HG03064 (cell line): ENCODE data around the gene EPHA5.
"Not testable (repeated sequence)": the region's sequence is repeated elsewhere in the genome, so short reads cannot be mapped to it uniquely, and the experiment has no call there.

ENCODE experiments used
- ATAC-seq: cut with Tn5 transposase; IDR thresholded peaks from one replicate; pipeline ENCODE4 v1.9.1; 2021; ENCODE audit warnings: low read depth; ENCODE audit not compliant: unreplicated experiment

Gene EPHA5

GRCh38 chr4:65386927-65387326, 283.4 kb downstream of the EPHA5 start:
- no peak for ATAC-seq

GRCh38 chr4:65383589-65384305, 286.5 kb downstream of the EPHA5 start:
- ATAC-seq, result no peak

- no peak for ATAC-seq
Observed at GRCh38 chr4:65381648-65382047, 288.6 kb downstream of the EPHA5 start.

- no peak for ATAC-seq
Observed at GRCh38 chr4:65370709-65371108, 299.6 kb downstream of the EPHA5 start.

- no peak for ATAC-seq
Observed at GRCh38 chr4:65367306-65367705, 303.0 kb downstream of the EPHA5 start.

- ATAC-seq, result no peak
Observed at GRCh38 chr4:65358914-65359313, 311.4 kb downstream of the EPHA5 start.

- ATAC-seq, result no peak
Observed at GRCh38 chr4:65353098-65353497, 317.2 kb downstream of the EPHA5 start.

GRCh38 chr4:65344278-65344825, 325.9 kb downstream of the EPHA5 start:
- no peak for ATAC-seq

- ATAC-seq, result no peak
Observed at GRCh38 chr4:65343342-65343741, 326.9 kb downstream of the EPHA5 start.

- no peak for ATAC-seq
Observed at GRCh38 chr4:65341557-65341956, 328.7 kb downstream of the EPHA5 start.

- ATAC-seq, result no peak
Observed at GRCh38 chr4:65340382-65341109, 329.7 kb downstream of the EPHA5 start.

- ATAC-seq, result no peak
Observed at GRCh38 chr4:65337371-65337770, 332.9 kb downstream of the EPHA5 start.

GRCh38 chr4:65336465-65336864, 333.8 kb downstream of the EPHA5 start:
- ATAC-seq, result no peak

- no peak for ATAC-seq
Observed at GRCh38 chr4:65316534-65316933, 353.8 kb downstream of the EPHA5 start.

- no peak for ATAC-seq
Observed at GRCh38 chr4:65311120-65311519, 359.2 kb downstream of the EPHA5 start.

- ATAC-seq, result no peak
Observed at GRCh38 chr4:65310586-65310985, 359.7 kb downstream of the EPHA5 start.

GRCh38 chr4:65308626-65309025, 361.7 kb downstream of the EPHA5 start:
- ATAC-seq, result not testable (repeated sequence)

GRCh38 chr4:65302145-65302544, 368.1 kb downstream of the EPHA5 start:
- no peak for ATAC-seq

GRCh38 chr4:65296246-65296645, 374.0 kb downstream of the EPHA5 start:
- no peak for ATAC-seq

GRCh38 chr4:65287071-65287470, 383.2 kb downstream of the EPHA5 start:
- no peak for ATAC-seq
